ENCODE results near the gene PLD6. TPM values are rescaled to one million over a fixed set of nuclear protein-coding genes. Genes with fewer than 3 reads are reported as not detected.

PLD6 gene
- total RNA-seq, 4 donors from 2014 or later: 4.2 to 7.0 (median 5.0) TPM

DNA sequence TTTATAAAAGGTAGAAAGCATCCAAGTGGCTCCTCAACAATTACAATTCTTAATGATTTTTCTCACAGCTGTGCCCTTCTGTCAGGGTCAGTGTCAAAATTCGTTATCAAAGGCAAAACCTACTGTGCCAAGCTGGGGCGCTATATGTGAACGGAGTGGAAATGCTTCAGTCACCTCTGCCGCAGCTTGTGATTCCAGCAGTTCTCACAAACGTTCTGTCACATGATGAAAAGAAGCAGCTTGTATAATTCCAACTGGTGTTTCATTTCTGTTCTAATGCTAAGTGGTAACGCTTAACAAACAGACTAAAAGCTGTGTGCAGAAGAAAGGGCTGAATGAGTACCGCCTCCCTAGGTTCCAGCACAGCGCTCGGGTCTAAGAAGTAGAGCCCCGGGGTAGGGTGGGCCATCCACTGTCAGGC, 14.2 kb downstream of the PLD6 start:
- 66 to 71% methylated on average over 10 of the region's 10 CpGs for WGBS, 2 donors
- H3K4me3 ChIP-seq (ENCODE audit: low read depth, poor library complexity, severe bottlenecking): no peak overlapping the region
- DNase-seq (ENCODE audit: low spot score in 2 of 2): no peak
- intact Hi-C loops (cut with DNase I; ENCODE audit: low total_unique reads): no loop called here
- no peak for TF ChIP-seq POLR2A (IDR thresholded peaks at IDR 0.05)
- TF ChIP-seq, protein P1, sequence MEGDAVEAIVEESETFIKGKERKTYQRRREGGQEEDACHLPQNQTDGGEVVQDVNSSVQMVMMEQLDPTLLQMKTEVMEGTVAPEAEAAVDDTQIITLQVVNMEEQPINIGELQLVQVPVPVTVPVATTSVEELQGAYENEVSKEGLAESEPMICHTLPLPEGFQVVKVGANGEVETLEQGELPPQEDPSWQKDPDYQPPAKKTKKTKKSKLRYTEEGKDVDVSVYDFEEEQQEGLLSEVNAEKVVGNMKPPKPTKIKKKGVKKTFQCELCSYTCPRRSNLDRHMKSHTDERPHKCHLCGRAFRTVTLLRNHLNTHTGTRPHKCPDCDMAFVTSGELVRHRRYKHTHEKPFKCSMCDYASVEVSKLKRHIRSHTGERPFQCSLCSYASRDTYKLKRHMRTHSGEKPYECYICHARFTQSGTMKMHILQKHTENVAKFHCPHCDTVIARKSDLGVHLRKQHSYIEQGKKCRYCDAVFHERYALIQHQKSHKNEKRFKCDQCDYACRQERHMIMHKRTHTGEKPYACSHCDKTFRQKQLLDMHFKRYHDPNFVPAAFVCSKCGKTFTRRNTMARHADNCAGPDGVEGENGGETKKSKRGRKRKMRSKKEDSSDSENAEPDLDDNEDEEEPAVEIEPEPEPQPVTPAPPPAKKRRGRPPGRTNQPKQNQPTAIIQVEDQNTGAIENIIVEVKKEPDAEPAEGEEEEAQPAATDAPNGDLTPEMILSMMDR (IDR thresholded peaks at IDR 0.05): no peak

DNA sequence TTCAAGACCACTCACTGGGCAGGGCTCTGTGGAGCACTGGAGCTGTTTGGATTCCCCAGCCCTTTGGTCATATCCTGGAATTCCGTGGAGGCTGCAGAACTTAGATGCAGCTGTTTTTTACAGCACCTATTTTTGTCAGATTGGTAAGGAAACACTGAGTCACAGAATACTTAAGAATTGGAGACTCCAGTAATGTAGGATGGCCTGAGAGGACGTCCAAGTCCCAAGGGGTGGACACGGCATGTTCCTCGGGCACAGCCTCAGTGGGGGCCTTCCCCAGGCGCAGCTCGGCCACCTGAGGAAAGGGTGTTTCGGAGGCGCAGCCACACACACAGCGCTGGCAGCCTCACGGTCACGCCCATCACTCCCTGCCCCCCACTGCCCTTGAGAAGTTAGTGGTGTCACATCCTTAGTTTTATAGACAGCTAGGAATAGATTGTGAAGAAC, 14.8 kb downstream of the PLD6 start:
- WGBS, 2 donors: 79 to 84% methylated on average over 11 of the region's 11 CpGs
- H3K4me3 ChIP-seq (ENCODE audit: low read depth, poor library complexity, severe bottlenecking): no peak overlapping the region
- TF ChIP-seq, protein P1 (IDR thresholded peaks at IDR 0.05): no peak
- TF ChIP-seq POLR2A (IDR thresholded peaks at IDR 0.05): no peak
- no peak for DNase-seq (ENCODE audit: low spot score in 2 of 2)
- intact Hi-C loops (cut with DNase I; ENCODE audit: low total_unique reads): no loop called here

DNA sequence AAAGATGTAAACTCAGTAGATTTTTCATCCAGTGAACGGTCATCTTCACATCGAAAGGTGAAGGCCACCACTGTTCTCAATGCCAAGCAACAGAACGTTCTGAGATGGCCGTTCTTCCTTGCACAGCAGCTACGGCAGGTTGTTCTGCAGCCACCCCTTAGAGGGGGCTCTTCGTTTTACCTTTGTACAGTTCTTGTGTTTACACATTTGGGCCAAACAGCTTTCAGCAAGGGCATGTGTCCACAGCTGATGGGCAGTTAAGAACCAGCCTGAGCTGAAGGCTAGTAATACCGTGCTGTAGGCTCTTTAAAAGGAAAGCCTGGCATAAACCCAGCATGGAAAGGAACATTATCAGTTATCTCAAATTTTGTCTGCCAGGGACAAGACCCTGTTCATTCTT, 15.9 kb downstream of the PLD6 start:
- TF ChIP-seq, protein P1 (IDR thresholded peaks at IDR 0.05): no peak
- TF ChIP-seq POLR2A (IDR thresholded peaks at IDR 0.05): no peak
- no peak overlapping the region for H3K4me3 ChIP-seq (ENCODE audit: low read depth, poor library complexity, severe bottlenecking)
- intact Hi-C loops (cut with DNase I; ENCODE audit: low total_unique reads): no loop called here
- no peak for DNase-seq (ENCODE audit: low spot score in 2 of 2)
- 79 to 87% methylated on average over 7 of the region's 7 CpGs for WGBS, 2 donors

DNA sequence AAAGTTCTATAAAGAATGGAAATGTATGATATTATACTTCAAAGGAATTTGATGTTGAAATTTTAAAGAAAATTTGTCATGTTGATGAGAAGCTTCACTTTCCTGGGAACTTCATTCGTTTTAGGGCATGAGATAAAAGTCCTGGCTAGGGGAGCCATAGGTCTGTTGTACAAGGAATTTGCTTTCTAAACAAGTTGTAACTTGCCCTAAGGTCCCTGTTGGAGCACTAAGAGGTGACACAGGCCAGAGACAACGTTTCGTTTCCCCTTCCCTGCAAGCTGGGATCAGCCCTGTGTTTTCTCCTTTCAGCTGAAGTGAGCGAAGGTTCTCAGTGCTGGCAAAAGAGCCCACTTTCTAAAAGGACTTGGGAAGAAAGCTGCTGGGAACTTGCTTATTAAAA, 16.6 kb downstream of the PLD6 start:
- DNase-seq (ENCODE audit: low spot score in 2 of 2): no peak
- WGBS, 2 donors: 47 to 56% methylated on average over 4 of the region's 4 CpGs
- intact Hi-C loops (cut with DNase I; ENCODE audit: low total_unique reads): no loop called here
- no peak overlapping the region for H3K4me3 ChIP-seq (ENCODE audit: low read depth, poor library complexity, severe bottlenecking)
- TF ChIP-seq, protein P1 (IDR thresholded peaks at IDR 0.05): no peak
- no peak for TF ChIP-seq POLR2A (IDR thresholded peaks at IDR 0.05)

DNA sequence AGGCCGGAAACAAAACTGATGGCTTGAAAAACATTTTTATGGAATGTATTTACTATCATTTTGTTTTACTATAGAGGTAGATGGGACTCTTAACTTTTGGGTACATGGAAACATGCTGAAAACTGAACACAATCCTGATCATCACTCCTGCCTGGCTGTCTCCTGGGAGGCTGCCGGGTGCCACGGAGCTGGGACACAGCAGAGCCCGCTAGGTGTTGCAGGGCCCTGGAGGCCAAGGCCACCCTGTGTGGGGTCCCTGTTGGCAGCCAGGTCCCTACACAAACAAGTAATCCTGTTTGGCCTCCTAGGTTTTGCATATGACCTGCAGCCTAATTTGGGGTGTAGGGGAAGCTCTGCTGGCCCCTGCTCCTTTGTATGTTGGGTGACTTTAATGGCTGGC, 17.5 kb downstream of the PLD6 start:
- intact Hi-C loops (cut with DNase I; ENCODE audit: low total_unique reads): no loop called here
- WGBS, 2 donors: 84 to 97% methylated on average over 3 to 4 of the region's 4 CpGs
- no peak for DNase-seq (ENCODE audit: low spot score in 2 of 2)
- TF ChIP-seq, protein P1 (IDR thresholded peaks at IDR 0.05): no peak
- no peak for TF ChIP-seq POLR2A (IDR thresholded peaks at IDR 0.05)
- H3K4me3 ChIP-seq (ENCODE audit: low read depth, poor library complexity, severe bottlenecking): no peak overlapping the region
